Brain microvascular endothelial cell (primary cell): Measurements from ENCODE around the gene ACACB.

Experiments used
- DNase-seq: peaks from one replicate; pipeline ENCODE4 v3.0.0-alpha.2; 2020
- H3K27ac ChIP-seq: fragments of 250-450 bp; sonication (Bioruptor Pico); 2 replicates; pipeline ENCODE4 v1.5.1; 2020; ENCODE audit warnings: mild to moderate bottlenecking, moderate library complexity
- H3K27me3 ChIP-seq: fragments of 250-450 bp; sonication (Bioruptor Pico); replicated peaks from 2 replicates; pipeline ENCODE4 v1.5.1; 2020; ENCODE audit warnings: mild to moderate bottlenecking
- H3K36me3 ChIP-seq: fragments of 250-450 bp; sonication (Bioruptor Pico); replicated peaks from 2 replicates; pipeline ENCODE4 v1.5.1; 2020; ENCODE audit warnings: mild to moderate bottlenecking
- H3K4me3 ChIP-seq: 2 replicates; pipeline ENCODE4 v1.5.1; 2011; ENCODE audit warnings: low read depth, mild to moderate bottlenecking, control low read depth, low read length, moderate library complexity
- CTCF ChIP-seq: IDR thresholded peaks from 2 replicates; pipeline ENCODE4 v1.5.1; 2011; ENCODE audit warnings: low read depth, mild to moderate bottlenecking, moderate library complexity, low read length, control low read depth, inconsistent platforms; ENCODE audit errors: missing control alignments
- in situ Hi-C: cut with HindIII; loops from 2 replicates; pipeline ENCODE4 v1.10.0; 2017; ENCODE audit warnings: low sequenced_read_pairs, low pct_ligation_motif_present

ACACB gene

GRCh38 chr12:109182041-109182839 is 65.9 kb downstream of the ACACB start:
- Histone ChIP-seq H3K27me3 (no peaks in the 10 kb centered on the region), H3K4me3 (no peak overlapping the region), H3K27ac (no peak overlapping the region), H3K36me3 (no peaks in the 10 kb centered on the region)
- in situ Hi-C loops, result no loop called here
- no peak for TF ChIP-seq CTCF
- no peak for DNase-seq

- Histone ChIP-seq H3K36me3 (no peaks in the 10 kb centered on the region), H3K27me3 (no peaks in the 10 kb centered on the region), H3K4me3 (no peak overlapping the region), H3K27ac (no peak overlapping the region)
- no peak for TF ChIP-seq CTCF
- in situ Hi-C loops, result no loop called here
- DNase-seq, result no peak
These were observed 69.1 kb downstream of the ACACB start for GRCh38 chr12:109185441-109185840.

- no peak overlapping the region for H3K4me3 ChIP-seq
- no peak for TF ChIP-seq CTCF
- DNase-seq, result no peak
- no peaks in the 10 kb centered on the region for H3K36me3 ChIP-seq
- H3K27me3 ChIP-seq, result no peaks in the 10 kb centered on the region
- in situ Hi-C loops, result no loop called here
- no peak overlapping the region for H3K27ac ChIP-seq
These were observed 70.7 kb downstream of the ACACB start for GRCh38 chr12:109186993-109187653.

- H3K27me3 ChIP-seq, result no peaks in the 10 kb centered on the region
These were observed 71.8 kb downstream of the ACACB start for GRCh38 chr12:109188108-109188712.

GRCh38 chr12:109189291-109189690 is 72.9 kb downstream of the ACACB start:
- in situ Hi-C loops, result no loop called here
- no peaks in the 10 kb centered on the region for H3K36me3 ChIP-seq
- no peak for TF ChIP-seq CTCF
- no peak overlapping the region for H3K4me3 ChIP-seq
- no peak for DNase-seq
- no peak overlapping the region for H3K27ac ChIP-seq
- no peaks in the 10 kb centered on the region for H3K27me3 ChIP-seq

More at GRCh38 chr12:109188108-109188712, 71.8 kb downstream of the ACACB start:
- TF ChIP-seq CTCF, result no peak
- no peak for DNase-seq
- in situ Hi-C loops, result no loop called here
- no peak overlapping the region for H3K27ac ChIP-seq
- no peaks in the 10 kb centered on the region for H3K36me3 ChIP-seq
- no peak overlapping the region for H3K4me3 ChIP-seq
